Measurements from ENCODE around the gene BEND6.

Gene BEND6, protein sequence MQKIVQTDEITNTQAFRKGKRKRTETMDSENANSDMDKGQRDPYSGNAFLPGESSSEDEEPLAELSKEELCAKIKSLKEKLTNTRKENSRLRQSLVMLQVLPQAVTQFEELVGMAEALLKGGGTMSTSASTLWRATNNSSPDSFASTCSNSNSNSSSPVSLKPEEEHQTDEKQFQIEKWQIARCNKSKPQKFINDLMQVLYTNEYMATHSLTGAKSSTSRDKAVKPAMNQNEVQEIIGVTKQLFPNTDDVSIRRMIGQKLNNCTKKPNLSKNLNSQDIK

DNA sequence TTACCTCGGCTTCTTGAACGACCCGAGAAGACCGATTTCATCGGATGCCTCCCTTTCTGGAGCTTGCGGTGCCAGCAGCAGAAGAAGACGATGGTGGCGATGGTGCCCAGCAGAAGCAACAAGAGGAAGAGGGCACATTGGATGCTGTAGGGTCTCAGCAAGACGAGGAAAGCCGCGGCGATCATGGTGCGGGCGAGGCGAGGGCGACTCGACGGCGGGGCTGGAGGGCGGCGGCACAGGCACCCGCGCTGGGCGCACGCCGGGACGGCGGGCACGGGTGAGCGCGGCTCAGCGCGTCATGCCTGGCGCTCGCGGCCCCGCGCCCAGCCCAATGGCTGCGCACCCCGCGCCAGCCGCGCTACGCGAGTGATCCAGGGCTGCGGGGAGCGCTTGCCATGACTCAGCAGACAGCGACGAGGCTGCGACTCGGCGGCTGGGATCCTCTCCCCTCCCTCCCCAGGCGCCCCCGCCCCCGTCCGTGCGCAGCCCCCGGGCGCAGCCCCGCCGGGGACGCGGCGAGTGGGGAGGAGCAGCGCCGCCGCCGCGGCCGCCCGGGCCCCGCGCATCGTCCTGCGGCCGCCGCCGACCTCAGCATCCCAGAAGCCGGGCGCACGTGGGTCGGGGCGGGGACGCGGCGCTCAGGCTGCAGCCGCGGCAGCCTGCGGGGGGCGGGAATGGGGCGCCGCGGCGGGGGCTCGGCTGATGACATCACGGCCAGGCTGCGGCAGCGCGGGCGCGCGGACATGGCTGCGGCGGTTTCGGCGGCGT lies at the start of gene BEND6:
BEND6 (plus strand) TSS at position 705 of the 768 bp plus-strand sequence. CDS start 26,704 bp downstream, outside the sequence.
- peak; percentile 27 for DNase-seq (ENCODE audit: low read depth)

DNA sequence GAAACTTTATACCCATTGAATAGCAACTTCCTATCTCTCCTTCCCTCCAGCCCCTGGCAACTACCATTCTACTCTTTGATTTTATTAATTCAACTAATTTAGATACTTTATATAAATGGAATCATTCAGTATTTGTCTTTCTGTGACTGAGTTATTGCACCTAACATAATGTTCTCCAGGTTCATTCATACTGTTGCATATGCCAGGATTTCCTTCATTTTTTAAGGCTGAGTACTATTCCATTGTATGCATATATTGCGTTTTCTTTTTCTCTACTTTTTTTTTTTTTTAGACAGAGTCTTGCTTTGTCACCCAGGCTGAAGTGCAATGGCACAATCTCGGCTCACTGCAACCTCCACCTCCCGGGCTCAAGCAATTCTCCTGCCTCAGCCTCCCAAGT lies 49.5 kb upstream of the BEND6 start:
- DNase-seq (ENCODE audit: low read depth): no peak

DNA sequence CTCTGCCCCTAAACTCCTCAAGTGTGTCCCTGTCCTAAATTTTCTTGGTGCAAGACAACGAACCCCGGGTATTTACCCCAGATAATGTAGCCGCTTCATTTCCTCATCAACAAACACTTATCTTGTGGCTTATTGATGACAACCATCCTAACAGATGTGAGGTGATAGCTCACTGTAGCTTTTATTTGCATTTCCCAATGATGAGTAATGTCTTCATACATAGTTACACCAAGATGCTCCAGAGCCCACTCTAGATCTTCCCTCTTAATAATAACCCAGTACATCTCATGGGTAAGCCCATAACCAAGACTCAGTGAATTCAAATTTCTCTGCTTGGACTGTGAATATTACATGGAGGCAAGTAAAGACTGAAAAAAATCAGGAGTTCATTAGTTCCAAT lies 48.2 kb upstream of the BEND6 start:
- DNase-seq (ENCODE audit: low read depth): no peak

DNA sequence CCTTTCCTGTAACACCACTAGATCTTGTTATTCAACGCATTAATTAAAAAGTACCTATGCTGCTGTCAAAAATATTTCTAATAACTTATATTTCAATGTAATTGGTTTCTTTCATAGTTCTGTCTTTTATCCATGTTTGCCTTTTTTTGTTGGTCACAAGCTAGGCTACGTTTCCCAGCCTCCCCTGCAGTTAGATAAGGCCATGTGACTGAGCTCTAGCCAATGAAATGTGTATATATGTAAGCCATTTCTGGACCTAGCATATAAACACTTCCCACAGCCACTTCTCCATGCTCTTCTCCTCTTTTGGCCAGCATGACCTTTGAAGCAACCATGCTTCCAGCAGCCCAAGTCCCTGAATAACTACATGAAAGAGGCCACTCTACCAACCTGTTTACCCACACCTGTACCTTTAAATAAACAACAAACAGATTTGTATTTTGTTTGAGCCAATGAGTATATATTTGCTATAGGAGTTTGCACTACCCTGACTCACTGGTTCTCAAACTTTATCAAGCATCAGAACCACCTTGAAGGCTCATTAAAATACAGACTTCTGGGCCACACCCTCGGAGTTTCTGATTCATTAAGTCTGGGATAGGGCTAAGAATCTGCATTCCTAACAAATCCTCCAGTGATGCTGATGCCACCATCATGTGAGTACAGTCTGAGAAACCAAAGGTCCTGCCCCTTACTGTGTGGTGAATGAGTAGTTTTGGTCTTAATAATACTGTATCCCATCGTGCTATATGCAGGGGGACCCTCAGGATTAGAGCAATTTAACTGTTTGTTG lies 45.6 kb upstream of the BEND6 start:
- no peak for DNase-seq (ENCODE audit: low read depth)

DNA sequence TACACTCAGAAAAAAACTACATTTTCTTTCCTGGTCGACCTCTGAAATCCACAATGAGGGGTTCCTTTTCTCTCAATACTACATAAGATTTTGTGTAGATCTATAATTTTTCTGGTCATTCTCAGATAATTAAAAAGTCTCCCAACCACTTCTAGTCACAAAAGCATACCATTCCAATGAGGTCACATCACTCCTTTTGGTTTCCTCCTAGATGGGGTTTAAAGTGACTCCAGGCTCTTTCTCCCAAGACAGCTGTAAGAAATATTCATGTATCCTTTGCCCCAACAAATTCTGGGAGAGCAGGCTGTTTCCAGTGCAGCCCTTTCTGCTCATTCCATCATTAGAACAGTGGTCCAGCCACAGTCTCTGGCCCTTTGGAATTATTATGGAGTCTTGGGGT lies 43.1 kb upstream of the BEND6 start:
- no peak for DNase-seq (ENCODE audit: low read depth)

DNA sequence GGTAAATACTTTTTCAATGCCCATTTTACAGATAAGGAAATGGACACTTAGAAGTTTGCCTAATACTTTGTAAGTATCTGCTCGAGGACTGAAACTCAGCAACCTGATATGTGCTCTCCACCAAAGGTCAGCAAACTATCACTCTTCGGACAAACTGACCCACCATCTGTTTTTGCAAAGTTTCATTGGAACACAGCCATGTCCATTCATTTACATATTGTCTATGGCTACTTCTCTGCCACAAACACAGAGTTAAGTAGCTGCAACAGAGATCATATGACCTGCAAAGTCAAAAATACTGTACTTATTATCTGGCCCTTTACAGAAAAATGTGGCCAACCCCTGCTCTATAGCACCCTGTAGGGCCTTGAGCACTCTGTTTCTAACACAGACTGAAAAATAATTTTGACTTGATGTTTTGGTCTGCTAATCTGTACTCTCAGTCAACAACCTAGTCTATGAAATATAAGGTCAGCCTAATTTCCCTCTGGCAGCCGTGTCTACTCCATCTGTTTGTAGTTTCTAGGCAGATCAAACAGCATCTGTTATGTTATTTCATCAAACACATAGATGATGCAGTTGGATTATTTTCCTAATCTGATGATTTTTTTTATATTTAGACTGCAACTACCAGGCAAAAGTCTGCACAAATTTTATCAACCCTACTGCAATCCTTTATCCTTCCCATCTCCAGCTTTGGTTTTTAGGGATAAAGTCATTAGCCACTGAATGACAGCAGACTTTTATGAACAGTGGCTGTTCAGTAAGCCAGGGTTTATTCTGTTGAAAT lies 41.4 kb upstream of the BEND6 start:
- no peak for DNase-seq (ENCODE audit: low read depth)

DNA sequence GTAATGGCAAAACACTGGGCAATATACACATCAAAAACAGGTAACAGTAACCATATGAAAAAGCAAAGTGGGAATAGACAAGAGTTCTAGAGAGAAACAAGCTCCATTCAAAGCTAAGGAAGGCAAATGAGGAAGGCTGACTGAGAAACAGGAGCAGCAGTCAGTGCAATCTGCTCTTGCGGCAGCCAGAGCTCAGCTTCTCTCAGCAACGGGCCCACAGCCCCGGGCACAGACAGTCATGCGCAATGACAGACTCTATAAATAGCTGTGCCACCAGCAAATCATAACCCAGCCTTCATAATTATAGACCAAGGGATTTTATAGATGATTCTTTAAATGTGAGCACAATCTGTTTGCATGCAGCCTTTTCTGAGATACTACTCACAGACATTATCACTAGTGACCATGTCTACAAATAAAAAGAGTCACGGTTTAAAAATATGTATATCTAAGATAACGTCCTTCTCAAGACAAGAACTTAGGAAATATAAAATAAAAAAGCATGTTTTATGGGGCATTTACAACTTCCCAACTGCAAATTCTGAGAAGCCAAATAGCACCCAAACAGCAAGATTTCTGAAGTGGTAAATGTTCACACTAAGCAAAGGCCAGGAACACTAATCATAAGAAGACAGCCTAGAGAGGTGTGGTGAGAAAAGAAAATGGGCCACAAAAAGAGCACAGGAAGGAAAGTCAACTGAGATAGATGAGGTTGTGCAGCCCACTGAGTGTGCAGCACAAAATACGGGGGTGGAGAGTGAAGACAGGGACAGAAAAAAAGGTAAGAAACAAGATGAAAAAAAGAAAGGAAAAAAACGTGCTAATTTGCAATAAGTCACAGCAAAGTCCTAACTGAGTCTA lies 39.9 kb upstream of the BEND6 start:
- DNase-seq (ENCODE audit: low read depth): no peak

DNA sequence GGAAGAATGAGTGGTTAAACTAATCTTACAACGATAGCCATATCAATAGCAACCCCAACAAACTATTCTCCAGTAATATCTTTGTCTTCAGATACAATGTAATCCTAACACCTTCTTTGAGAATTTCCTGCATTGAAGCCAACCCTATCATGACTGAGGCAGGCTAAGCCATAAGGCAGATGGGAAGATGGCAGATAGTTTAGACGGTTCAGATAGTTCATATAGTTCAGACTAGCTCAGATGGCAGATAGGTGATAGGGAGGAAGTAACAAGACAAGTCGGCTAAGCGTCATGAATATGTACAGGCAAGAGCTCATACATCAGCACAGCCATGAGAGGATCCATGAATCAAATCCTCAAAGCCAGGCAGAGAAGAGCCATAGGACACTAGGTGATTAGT lies 39.1 kb upstream of the BEND6 start:
- no peak for DNase-seq (ENCODE audit: low read depth)

DNA sequence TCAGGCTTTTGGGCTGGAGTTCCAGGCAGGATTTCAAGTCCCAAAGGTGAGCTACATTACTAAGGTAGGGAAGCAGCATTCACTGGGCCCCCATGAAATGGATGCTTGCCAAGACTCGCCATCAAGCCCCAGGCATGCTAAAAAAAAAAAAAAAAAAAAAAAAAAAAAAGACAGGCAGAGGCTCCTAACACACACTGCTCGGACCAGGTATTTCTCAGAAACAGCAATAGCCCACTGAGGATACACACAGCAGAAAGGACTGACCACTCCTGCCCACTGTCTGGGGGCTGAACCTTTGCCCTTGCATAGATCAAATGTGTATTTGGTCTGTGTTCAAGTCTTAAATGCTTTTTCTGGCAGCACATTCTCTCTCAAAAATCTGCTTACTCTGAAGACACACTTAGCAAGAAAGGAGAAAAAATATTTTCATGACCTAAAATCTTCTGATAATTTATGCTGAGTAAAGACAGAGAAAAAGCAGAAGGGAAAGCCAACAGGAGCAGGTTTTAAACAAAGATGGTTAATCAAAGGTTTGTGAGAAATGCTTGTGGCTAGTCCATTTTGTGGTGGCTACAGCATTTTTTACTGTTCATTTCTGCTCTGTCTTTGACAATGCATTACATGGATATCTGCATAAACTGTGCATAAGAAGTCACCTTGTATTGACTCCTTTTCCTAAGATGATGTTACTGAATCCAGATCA lies 37.9 kb upstream of the BEND6 start:
- no peak for DNase-seq (ENCODE audit: low read depth)

DNA sequence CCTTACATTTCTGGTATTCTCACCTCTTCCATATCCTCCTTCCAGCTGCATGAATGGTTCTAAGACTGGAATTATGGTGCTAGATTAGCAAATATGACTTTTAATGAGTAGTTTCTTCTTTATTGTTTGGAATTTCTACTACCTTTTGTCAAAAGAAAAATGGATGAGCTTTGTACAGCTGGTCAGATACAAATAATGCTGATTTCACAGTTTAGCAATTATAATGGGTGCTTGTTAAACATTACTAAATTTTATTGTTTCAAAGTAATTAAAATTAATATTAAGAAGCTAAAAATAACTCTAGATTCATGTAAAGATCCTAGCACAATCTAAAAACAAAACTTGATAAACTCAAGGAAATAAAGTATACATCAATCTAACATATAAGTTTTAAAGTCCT lies 32.3 kb upstream of the BEND6 start:
- no peak for DNase-seq (ENCODE audit: low read depth)

DNA sequence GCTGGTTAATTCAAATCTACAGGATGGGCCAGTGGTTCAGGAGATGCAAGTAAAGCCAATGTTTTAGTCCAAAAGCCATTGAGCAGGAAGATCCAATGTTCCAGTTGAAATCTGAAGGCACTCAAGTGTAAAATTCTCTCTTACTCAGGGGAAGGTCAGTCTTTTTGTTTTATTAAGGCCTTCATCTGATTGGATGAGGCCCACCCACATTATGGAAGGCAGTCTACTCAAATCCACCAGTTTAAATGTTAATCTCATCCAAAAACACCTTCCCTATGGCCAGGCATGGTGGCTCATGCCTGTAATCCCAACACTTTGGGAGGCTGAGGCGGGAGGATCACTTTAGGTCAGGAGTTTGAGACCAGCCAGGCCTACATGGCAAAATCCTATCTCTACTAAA lies 31.3 kb upstream of the BEND6 start:
- no peak for DNase-seq (ENCODE audit: low read depth)

DNA sequence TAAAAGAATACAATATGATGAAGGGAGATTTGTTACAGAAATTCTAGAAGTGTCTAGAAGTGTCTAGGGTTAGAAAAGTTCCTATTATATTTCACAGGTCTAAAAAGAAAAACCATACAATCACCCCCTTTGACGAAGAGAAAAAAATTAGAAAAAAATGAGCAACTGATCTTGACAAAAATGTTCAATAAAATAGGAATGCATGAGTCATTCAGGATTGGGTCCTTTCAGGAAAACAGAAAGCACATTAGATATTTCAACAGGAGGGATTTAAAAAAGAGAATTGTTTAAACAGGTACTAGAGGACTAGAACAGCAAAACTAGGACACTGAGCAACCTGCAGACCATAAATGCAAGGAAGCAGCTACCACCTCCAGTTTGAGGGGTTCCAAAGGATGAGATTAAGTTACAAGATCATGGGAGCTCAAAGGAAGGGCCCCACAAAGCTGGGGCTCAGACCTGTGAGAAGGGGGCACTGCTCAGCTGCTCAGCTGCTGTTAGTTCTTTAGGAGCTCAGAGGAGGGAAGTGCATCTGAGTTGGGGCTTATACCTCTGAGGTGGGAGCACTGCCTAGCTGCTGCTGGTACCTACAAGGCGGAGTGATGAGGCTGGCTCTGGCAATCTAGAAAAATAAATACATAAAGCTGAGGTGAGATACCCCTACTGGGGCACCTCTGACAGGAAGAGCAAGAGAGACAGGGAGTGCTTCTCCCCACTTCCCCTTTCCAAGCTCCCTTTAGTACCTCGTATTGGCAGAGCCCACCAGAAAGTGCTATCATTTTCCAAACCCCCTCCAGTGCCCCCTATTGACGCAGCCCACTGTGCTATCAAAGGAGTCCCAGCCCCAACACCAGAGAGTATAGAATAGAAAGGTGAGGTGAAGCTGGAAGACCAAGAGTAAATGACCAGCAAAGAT lies 27.1 kb upstream of the BEND6 start:
- DNase-seq (ENCODE audit: low read depth): no peak

DNA sequence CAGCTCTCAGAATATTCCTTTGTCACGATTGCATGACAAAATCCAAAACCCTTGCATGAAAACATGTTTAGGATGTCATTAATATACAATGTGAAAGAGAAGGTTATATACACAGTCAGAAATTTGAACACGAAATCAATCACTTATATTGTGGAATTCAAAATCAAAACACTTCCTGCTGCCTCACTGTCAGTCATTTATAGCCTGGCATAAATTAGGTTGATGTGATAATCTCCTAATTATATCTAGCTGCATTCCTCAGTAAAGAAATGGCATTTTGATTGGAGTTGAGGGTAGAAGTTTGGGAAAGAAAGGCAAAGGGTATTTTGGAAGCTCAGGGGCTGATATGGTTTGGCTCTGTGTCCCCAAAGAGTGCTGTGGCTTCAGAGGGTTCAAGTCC lies 24.1 kb upstream of the BEND6 start:
- DNase-seq (ENCODE audit: low read depth): no peak

DNA sequence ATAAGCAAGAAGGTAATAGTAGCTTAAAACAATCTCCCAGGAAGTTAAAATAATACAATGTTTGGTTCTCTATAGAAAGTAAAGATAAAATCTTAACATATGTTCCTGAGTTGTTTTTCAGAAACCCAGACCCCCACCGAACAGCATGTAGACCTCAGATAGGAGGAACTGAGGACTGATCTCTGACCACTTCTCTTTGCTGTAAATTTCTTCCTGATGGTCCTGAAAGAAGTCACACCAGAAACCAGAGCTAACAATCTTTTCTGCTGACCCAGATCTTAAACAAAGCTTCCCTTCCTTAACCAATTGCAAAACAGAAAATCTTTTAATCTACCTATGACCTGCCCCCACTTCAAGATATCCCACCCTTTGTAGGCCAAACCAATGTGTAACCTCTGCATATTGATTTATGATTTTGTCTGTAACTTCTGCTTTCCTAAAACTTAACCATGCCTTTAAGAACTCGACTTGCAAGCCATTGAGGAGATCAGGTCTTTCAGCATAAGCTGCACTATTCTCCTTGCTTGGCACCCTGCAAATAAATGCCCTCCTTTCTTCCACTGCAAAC lies 21.9 kb upstream of the BEND6 start:
- no peak for DNase-seq (ENCODE audit: low read depth)

DNA sequence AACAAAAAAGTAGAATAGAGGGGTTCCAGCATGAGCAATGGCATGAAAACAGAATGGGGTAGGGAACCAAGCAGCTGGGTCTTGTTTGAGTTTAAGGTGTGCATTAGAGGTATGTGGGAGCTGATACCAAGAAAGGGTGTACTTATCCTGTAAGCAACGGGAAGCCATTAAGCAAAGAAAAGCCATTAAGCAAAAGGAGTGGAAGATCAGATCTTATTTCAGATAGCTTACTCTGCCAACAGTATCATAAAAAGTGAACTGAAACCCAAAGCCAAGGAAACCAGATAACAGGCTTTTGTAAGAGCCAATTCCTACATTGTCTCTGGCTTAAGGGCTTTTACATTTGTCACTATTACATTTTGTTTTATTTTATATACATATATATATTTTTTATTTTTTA lies 21.3 kb upstream of the BEND6 start:
- no peak for DNase-seq (ENCODE audit: low read depth)

DNA sequence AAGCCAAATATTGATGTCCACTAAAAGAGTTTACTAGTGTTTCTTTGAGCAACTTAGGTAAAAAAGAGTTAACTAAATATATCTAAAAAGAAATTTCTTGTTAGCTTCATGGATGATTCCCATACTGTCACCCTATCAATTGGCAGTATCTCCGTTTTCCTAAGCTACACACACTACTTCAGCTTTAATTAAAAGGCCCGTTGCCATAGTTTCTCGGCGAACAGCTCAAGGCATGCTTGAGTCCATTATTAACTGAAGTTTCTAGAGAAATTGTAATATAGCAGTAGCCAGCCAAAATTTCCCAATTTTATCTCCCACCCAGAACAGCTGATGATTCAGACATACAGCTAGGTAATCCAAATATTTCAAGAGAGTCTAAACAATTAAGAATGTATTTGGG lies 20.0 kb upstream of the BEND6 start:
- DNase-seq (ENCODE audit: low read depth): no peak

DNA sequence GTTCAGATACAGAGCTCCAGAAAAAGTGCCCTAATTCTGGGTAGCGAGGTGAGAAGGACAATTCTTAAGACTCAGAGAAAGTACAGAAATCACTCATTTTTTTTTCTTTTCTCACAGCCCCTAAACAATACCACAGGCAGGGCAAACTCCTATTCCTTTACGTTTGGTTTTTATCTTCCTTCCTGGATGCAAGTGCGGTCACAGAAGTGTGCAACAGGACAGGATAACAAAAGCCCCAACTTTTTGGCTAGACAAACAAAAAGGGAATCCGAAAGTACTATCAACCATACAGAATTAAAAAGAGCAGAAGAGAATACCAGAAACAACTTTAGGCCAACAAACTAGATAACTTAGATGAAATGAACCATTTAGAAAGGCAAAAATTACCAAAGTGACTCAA lies 18.4 kb upstream of the BEND6 start:
- no peak for DNase-seq (ENCODE audit: low read depth)

DNA sequence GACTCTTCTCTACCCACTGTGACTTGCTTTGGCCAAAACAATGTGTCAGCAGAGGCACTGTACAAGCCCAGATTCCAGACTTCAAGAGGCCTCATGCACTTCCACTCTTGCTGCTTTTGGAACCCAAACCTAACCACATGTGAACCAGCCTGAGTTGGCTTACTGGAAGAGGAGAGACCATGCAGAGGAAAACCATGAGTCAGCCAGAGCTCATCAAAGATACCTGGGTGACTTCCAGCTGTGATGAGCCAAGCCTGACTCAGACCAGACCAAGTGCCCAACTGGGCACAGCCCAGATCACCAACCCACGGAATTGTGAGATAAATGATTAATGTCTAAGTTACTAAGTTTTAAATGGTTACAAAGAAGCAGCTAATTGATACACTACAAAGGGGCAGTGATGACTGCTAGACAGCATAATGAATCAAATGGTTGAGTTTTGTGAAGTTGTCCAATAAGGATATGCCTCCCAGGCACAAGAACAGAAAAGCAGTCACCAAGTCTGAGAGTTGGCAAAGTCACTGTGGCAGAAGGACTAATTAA lies 16.2 kb upstream of the BEND6 start:
- no peak for DNase-seq (ENCODE audit: low read depth)

DNA sequence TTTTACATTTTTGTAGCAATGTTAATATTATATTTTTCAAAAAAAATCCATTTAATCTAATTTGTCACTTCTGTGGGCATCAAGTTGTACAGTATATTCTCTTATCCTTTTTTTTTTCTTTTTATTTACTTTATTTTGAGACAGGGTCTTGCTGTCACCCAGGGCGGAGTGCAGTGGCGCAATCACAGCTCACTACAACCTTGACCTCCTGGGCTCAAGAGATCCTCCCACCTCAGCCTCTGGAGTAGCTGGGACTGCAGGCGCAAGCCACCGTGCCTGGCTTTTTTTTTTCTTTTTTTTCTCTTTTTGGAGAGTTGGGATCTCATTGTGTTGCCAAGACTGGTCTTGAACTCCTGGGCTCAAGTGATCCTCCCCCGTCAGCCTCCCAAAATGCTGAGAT lies 14.4 kb upstream of the BEND6 start:
- no peak for DNase-seq (ENCODE audit: low read depth)

Measured in stimulated activated CD8-positive, alpha-beta memory T cell treated with anti-CD3 and anti-CD28 coated beads, Interleukin-4, amount 100 ng/mL, for 24 hours (primary cell).